CD4-positive, alpha-beta T cell treated with Interleukin-6 at 100 ng/mL for 8 hours (primary cell): ENCODE measurements around the gene CRIM1.

Experiments used
- DNase-seq: peaks from one replicate; pipeline ENCODE4 v3.0.0-alpha.2; 2020; ENCODE audit warnings: mixed read lengths, low spot score

Gene CRIM1

DNA sequence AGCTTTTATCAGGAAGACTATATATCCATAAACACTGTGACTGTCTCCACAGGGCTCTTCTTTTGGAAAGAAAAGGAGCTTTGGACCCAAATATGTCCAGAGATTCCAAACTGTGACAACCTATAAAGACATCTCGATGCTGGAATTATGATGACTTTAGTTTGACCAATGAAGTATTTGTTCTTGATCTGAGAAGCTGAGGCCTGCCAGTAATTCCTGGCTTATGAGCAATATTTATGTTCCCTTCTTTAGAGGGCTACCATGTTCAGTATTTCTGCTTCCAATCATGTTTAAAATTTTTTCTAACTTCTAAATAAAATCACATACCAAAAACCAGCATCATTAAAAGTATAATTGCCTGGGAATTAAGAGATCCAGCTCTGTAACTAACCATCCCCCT lies 201.3 kb downstream of the CRIM1 start:
- no peak for DNase-seq

DNA sequence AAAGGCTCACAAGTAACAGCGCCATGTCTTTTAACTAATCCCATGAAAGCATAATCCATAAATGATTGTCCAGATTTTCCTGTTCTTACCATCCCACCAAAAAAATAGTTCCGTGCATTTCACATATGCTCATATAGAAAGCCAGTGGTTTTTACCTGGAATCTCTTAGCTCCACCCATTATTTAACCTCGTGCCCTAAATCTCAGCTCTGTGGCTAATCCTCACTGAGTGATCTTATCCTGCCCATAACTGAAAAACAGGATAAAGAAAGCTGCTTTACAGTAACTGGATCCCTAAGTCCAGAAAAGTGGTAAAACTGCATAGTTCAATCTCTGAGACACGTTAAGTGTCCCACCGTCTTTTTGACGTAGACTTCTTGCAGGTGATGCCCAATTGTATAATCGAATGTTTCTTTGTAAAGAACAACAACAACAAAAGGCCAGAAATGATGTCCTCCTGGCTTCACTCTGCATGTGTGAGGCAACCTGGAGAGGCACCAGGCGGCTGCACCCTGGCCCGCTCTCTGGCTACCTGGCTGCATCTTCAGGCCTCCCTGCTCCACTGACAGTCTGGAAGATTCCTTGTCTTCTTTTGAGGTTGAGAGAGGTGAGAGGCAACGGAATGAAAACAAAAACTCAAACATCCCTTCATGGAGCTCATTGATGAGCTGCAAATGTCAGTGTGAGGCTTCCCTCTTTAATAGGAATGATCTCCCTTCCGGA lies 203.8 kb downstream of the CRIM1 start:
- no peak for DNase-seq

DNA sequence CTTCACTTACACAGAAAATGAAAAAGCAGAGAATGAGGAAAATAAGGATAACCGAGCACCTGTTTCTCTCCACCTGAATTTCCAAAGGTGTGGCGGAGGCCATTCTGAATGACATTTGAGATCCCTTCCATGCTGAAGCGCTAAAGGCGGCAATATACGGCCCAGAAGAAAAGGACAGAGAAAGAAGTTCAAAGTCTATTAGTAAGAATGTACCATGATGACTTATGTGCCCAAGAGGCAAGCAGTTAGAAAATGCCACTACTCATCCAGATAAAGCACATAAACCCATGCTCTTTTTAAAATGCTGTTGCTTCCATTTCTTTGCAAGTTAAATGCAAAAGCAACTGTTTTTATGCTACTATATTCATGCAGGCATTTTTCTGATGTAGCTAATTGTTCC lies 205.1 kb downstream of the CRIM1 start:
- no peak for DNase-seq

DNA sequence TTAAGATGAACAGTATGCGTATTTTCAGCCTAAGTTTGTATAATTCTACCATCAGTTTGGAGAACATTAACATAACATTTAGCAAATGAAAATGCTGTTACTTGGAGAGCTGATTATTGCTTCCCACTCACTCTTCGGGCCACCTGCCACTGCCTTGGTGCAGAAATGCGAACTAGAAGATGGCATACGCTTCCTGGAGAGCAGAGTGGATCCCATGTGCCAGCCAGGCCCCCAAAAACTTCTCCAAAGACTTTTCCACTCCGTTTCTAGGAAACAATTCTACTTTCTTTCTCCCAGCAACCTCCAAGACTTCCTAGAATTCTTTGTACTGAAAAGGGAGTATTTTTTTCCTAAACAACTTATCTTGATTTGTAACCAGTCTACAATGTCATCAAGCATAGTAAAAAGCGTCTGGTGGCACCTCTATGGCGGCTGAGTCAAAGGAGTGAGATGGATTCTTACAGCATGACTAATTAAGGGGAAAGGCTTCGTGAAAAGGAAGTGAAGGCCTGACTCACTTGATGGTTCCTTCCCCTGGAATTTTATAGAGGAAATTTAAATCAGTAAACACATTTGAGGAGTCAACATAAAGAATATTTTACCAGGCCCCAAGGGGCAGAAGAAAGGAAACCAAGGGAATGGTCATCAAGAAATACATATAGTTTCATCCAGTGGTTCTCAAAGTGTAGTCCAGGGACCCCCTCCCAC lies 205.8 kb downstream of the CRIM1 start:
- no peak for DNase-seq

DNA sequence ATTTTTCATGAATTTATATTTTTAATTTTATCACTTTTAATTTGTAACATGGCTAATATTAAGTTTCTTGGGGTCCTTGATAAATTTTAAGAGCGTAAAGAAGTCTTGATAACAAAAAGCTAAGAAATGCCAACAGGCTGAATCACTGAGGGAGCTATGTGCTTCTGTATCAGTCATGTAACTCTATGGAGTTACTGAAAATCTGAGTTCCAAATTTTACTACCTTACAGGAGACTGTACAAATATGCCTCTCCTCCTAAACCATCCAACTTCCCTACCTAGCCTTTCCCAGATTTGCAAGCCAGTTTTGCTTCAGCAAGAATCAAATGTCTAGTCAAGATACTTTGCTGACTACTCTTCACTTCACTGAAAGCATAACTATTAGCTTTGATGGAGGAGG lies 206.7 kb downstream of the CRIM1 start:
- no peak for DNase-seq

DNA sequence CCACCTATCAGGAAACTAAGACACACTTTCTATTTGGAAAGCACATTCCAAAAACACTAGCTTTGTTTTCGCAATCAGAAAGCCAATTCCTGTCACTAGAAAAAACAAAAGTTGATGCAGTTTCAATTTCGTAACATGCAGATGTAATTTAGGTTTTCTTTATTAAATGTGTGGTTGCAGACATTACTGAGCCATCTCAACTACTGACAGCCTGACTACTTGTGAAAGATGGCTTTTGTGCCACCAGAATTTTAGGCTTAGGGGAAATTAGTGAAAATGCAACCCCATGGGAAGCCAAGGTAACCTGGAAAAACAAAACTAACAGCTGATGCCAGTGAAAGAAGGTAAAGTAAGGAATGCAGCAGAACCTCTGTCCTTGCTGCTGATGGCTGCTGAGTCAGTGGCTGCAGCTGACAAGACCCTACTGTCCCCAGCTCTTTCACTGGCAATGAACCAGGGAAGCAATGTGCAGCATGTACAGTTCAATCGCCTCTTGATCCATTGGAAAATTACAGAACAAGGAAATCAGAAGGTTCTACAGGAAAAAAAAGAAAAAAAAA lies 207.5 kb downstream of the CRIM1 start:
- no peak for DNase-seq

DNA sequence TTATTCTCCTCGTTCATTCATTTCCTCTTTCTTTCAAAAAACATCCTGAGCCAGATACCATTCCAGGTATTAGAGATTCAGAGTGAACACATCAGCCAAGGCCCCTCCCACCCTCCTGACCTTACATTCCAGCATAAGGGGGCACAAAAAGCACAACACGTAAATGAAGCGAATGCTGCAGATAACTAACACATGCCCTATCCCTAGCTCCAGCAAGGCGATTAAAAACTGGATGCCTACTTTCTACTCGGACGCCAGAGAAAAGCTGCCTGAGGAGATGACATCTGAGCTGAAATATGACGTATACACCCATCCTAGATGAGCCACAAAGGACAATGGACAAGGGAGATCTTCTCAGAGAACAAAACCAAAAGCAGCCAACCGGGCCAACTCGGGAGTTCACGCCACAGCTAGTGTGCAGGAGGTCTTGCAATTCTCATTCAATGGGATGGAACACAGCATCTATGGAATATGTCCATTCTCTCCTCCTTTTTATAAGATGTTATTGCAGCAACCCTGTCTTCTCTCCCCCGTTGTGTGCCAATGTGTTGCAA lies 208.9 kb downstream of the CRIM1 start:
- DNase-seq: no peak

DNA sequence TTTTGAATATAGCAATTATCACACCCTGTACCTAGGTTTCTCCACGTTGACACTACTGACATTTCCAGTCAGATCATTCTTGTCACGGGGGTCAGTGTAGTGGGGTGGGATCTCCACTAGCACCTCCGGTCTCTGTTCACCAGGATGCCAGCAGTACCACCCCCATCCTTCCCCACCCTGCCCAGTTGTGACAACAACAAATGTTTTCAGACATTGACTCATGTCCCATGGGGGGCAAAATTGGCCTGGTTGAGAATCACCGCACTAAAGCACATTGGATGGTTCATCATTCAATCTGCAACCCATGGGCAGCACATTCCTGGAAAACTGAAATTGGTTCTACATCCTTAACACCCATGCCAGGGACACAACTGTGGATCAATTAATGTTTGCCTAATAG lies 210.1 kb downstream of the CRIM1 start:
- no peak for DNase-seq

DNA sequence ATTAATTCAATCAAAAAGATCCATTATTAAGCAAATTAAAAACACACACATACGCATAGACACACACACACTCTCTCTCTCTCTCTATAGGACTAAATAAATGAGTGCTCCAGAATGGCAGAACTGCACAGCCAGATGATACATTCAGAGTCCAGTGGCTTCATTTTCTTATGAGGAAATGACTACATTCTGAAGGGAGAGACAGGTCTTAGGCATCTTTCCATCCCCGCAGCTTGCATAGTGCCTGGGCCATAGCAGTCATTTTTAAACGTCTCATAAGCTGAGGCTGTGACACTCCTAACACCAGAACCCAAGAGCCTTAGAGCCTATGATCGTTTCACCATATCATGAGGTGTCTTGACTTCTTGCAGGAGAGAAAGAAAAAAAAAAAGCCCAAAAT lies 211.3 kb downstream of the CRIM1 start:
- DNase-seq: no peak

DNA sequence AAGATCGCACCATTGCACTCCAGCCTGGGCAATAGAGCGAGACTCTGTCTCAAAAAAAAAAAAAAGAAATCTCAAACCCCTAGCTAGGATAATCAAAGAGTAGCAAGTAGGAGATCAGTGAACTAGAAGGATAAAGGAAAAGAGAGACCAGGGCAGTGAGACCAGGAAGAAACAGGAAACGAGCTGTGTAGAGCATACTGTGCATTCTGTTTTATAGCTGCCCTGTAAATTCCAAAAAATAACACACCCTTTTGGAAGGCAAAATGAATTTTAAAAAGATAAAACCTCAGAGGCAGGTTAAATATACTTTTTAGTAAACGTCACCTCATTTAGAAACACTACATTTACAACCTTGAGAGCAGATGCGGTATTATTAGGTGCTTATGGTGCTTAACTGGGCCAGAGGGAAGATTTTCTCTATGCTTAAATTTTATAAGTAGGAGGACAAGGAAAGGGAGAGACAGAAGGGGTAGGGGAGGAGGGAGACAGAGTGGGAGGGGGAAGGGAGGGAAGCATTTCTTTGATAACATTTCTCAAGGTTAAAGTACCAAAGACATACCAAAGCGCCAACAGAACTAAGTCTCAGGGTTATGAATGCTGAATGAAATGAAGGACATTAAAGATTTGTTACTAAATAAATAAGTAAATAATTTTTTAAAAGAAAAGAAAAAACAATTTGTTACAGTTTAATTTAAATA lies 212.3 kb downstream of the CRIM1 start:
- DNase-seq: no peak

DNA sequence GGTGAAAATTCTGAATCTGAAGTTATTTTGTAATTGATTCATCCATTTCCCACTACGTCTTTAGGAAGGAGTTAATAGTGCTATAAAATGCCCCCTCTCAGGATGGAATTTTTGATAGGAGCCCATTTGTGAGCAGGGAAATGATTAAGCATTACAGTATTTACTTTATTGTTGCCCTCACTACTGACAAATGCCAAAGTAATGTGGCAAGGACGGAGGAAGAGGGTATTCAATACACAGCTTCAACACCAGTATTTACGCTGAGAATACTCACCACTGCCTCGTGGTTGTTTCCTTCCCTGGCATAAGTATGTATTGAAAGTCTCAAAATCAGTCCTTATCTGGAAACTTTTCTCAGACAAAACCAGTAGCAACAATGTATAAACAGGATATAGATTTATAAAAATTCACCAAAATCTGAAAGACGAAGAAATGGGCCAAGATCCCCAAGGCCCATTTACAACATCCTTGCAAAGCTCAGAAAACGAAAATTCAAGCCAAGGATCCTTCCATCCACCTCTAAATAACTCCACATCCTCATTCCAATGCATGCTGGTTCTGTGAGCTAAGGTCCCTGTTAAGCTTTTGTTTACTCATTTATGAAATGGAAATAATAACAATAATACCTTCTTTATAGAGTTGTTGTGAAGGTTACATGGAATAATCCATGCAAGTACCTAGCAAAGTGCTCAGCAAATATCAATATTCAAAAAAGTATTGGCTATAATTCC lies 213.1 kb downstream of the CRIM1 start:
- no peak for DNase-seq

DNA sequence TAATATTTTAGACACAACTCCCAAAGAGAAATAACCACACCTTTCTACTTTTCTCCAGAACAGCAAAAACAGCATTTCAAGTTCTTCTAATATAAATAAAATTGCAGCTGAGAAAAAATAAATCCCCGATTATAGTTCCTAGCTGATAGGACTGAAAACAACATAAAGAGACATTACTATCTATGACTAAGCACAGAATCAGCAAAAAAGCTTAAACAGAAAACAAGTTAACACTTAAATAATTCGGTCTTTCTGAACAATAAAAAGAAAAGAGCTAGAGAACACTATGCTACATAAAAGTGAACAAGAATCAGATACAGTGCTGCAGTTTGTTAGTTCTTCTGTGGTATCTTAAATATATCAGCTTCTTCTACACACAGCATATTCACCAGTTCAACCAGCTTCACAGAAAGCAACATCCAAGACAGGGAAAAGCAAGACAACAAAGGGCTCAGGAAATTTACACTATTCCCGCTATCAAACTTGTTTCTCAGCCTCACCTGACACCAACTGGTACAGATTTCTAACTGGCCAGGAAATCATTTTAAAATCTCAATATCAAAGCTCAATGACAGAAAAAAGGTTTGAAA lies 213.8 kb downstream of the CRIM1 start:
- DNase-seq: no peak

DNA sequence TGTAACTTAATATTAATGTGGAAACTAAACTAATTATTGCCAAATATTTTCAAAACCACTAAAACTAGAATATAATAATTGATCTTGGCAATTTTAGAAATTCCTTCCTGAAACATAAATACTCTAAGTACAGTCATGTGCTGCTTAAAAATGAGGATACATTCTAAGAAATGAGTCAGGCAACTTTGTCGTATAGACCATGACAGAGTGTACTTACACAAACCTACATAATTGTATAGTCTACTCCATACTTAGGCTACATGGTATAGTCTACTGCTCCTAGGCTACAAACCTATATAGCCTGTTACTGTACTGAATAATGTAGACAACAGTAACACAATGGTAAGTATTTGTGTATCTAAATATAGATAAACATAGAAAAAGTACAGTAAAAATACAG lies 214.8 kb downstream of the CRIM1 start:
- no peak for DNase-seq

DNA sequence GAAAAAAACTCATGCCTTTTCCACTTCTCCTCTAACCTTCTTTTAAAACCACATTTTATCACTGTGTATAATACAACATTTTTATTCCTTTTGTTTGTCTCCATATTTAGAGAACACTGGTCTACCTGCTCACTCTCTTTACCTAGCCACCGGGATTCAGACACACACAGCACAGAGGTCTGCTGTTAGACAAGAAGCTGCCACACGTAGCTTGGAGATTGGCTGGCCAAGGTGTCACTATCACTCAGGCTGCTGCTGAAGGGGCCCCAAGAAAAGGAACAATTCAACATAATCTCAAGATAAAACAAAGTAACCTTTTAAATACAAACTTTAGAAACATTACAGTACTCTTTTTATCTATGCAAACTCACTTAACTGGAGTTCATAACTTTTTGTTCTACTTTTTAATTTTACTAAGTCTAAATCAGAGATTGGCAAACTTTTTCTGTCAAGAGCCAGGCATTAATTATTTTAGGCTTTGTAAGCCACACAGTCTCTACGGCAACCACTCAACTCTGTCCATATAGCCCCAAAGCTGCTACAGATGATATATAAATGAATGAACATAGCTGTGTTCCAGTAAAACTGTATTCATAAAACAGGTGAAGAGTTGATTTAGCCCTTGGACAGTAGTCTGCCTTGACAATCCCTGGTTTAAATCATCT lies 216.6 kb downstream of the CRIM1 start:
- DNase-seq: no peak

DNA sequence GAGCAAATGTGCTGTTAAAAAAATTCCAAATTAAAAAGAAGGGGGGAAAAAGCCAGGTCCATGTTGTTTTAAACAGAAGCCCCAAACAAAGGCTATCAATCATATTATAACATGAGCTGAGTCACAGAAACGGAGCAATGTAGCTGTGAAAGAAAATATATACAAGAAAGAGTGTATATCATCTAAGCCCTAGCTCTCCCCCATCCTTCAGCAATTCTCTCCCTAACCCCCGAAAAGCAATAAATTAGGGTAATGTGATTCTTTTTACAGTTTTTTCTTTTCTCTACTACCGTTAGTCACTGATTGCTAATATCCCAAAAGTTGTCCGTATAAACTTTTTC lies 217.1 kb downstream of the CRIM1 start:
- DNase-seq: no peak

DNA sequence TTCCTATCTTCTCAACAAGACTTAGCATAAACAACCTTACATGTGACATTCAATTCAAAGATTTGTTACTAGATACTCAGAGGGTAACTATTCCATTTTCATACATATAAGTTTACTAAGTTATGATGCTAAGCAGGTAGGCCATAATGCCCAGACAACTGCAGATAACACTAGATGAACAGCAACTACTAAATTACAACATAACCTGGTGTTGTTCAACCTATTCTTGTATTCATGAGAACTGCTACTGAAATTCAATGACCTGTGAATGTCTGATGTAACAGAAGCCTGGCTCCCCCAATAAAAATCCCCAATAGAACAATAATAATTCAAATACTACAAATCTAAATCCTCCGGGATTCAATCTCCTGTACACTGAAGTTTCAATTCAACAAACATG lies 217.6 kb downstream of the CRIM1 start:
- DNase-seq: no peak

DNA sequence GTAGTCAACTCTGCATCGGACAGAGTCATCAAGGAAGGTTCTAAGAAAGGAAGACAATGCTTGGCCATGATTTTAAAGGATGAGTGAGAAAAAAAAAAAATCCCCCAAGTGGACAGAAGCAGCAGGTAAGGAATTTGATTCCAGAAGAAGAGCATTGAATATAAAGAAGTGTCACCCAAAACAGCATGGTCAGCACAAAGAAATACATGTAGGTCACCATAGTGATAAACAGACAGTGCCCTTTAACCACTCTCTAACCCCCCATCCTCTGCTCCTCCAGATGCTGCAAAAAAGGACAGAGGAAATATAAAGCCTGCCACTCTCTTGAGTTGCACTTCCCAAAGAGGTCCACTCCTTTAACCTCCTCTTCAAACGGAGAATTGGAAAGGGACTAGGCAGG lies 219.0 kb downstream of the CRIM1 start:
- no peak for DNase-seq

DNA sequence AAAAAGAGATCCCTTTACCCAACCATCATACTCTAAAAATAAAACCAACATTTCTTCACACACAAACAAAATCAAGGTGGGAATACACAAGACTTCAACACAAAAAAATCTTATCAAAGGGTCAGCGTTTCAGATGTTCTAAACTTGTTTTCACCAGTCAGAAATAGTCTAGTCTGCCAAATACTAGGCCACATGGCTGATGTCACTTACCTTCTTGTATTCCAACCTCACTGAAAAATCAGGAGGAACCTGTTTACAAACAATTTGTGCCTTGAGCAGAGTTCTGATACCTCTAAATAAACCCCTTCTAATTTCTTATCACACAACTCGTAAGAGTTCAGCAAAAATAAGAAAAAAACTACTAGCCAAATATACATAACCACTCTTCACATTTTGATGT lies 222.3 kb downstream of the CRIM1 start:
- no peak for DNase-seq

DNA sequence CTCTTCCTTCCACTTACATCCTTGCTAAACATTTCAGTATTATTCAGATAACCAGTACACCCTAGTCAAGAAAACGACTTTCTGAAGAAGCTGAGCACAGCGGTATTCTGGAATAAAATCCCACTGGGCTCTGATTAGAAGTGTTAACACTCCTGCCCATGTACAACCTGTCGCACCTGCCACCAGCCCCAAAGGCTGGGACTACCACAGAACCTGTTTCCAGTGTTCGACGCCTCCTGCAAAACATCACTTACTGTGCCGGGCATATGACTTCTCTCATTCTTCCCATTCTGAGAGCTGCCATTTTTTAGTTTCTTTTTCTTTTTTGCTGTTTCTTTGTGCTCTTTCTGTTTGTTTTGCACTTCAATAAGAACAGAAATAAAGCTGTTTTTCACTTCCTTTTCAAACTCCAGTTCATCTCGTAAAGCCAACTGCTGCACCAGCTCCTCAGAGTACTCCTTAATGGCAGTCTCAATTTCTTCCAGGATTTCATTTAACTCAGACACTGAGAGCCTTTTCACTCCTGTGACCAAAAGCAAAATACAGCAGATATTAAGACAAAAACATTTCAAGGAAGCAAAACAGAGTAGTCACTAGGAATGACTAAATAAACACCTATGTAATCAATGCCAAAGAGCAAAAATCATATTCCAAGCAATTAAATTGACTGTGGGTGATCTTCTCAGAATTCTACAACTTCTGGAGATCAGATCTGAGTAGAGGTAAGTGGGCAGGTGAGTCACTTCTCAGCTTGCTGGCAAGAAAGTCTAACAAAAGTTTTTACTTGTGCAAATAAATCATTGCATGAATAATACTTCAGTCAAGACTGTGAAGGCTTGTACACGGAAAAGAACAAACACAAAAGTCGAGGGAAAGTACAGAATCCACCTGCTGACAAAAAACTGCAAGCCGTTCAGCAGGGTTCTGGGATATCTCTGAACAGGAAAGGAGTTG lies 223.0 kb downstream of the CRIM1 start:
- DNase-seq: no peak

DNA sequence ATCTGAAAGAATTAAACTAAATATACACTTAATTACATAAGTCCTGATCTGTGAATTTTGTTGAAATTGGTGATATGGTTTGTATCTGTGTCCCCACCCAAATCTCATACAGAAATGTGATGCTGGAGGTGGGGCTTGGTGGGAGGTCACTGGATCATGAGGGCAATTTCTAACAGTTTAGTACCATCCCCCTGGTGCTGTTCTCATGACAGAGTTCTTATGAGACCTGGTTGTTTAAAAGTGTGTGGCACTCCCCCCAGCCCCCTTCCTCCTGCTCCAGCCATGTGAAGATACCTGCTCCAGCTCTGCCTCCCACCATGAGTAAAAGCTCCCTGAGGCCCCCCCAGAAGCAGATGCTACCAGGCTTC lies 223.7 kb downstream of the CRIM1 start:
- DNase-seq: no peak
